Measurements from ENCODE around the gene ANKRD30B.
"Not testable (repeated sequence)": the region's sequence is repeated elsewhere in the genome, so short reads cannot be mapped to it uniquely, and the experiment has no call there.

Gene ANKRD30B

GRCh38 chr18:14747513-14748474 is at the start of gene ANKRD30B:
ANKRD30B (plus strand) TSS chr18:14748172; CDS start chr18:14748420, 248 bp downstream.
- no peak for DNase-seq (ENCODE audit: low spot score)

- DNase-seq (ENCODE audit: low spot score) = not testable (repeated sequence)
These were observed 46.5 kb upstream of the ANKRD30B start for GRCh38 chr18:14701286-14702040.

GRCh38 chr18:14709761-14710160 is 38.2 kb upstream of the ANKRD30B start:
- not testable (repeated sequence) for DNase-seq (ENCODE audit: low spot score)

- not testable (repeated sequence) for DNase-seq (ENCODE audit: low spot score)
These were observed 26.4 kb upstream of the ANKRD30B start for GRCh38 chr18:14721569-14721968.

GRCh38 chr18:14739056-14739455 is 8.9 kb upstream of the ANKRD30B start:
- DNase-seq (ENCODE audit: low spot score) = not testable (repeated sequence)

- DNase-seq (ENCODE audit: low spot score) = no peak
These were observed 1.1 kb upstream of the ANKRD30B start for GRCh38 chr18:14746897-14747296.

GRCh38 chr18:14748496-14748895 is 524 bp downstream of the ANKRD30B start:
- DNase-seq (ENCODE audit: low spot score) = no peak

- not testable (repeated sequence) for DNase-seq (ENCODE audit: low spot score)
These were observed 15.6 kb downstream of the ANKRD30B start for GRCh38 chr18:14763566-14763965.

- no peak for DNase-seq (ENCODE audit: low spot score)
These were observed 19.5 kb downstream of the ANKRD30B start for GRCh38 chr18:14767474-14767873.

- no peak for DNase-seq (ENCODE audit: low spot score)
These were observed 20.3 kb downstream of the ANKRD30B start for GRCh38 chr18:14768241-14768640.

- no peak for DNase-seq (ENCODE audit: low spot score)
These were observed 21.4 kb downstream of the ANKRD30B start for GRCh38 chr18:14769381-14769780.

- DNase-seq (ENCODE audit: low spot score) = no peak
These were observed 28.8 kb downstream of the ANKRD30B start for GRCh38 chr18:14776801-14777200.

- DNase-seq (ENCODE audit: low spot score) = no peak
These were observed 33.7 kb downstream of the ANKRD30B start for GRCh38 chr18:14781671-14782070.

- no peak for DNase-seq (ENCODE audit: low spot score)
These were observed 36.2 kb downstream of the ANKRD30B start for GRCh38 chr18:14784133-14784532.

- not testable (repeated sequence) for DNase-seq (ENCODE audit: low spot score)
These were observed 48.9 kb downstream of the ANKRD30B start for GRCh38 chr18:14796876-14797275.

- not testable (repeated sequence) for DNase-seq (ENCODE audit: low spot score)
These were observed 50.2 kb downstream of the ANKRD30B start for GRCh38 chr18:14797969-14798764.

- not testable (repeated sequence) for DNase-seq (ENCODE audit: low spot score)
These were observed 63.1 kb downstream of the ANKRD30B start for GRCh38 chr18:14811081-14811480.

- DNase-seq (ENCODE audit: low spot score) = not testable (repeated sequence)
These were observed 79.1 kb downstream of the ANKRD30B start for GRCh38 chr18:14826972-14827632.

- DNase-seq (ENCODE audit: low spot score) = not testable (repeated sequence)
These were observed 93.6 kb downstream of the ANKRD30B start for GRCh38 chr18:14841607-14842006.

GRCh38 chr18:14851533-14851932 is 103.6 kb downstream of the ANKRD30B start:
- DNase-seq (ENCODE audit: low spot score) = not testable (repeated sequence)

- not testable (repeated sequence) for DNase-seq (ENCODE audit: low spot score)
These were observed 107.7 kb downstream of the ANKRD30B start for GRCh38 chr18:14855634-14856033.
